Activated CD8-positive, alpha-beta memory T cell treated with anti-CD3 and anti-CD28 coated beads for 36 hours (primary cell): ENCODE data around the gene IGHMBP2. TPM values are rescaled to one million over a fixed set of nuclear protein-coding genes. Genes with fewer than 3 reads are reported as not detected.
"Not testable (repeated sequence)": the region's sequence is repeated elsewhere in the genome, so short reads cannot be mapped to it uniquely, and the experiment has no call there.

Source experiments
- CTCF ChIA-PET: fragments of 350-600 bp; sonication (Branson Sonifier 250); formaldehyde crosslinking; loops from one replicate; lab custom pipeline; 2021; ENCODE audit warnings: antibody characterized with exemption; lab: Charles Lee
- POLR2A ChIA-PET: fragments of 350-600 bp; sonication (Branson Sonifier 250); formaldehyde crosslinking; loops from one replicate; lab custom pipeline; 2021; ENCODE audit warnings: antibody characterized with exemption; lab: Charles Lee
- total RNA-seq, 2 experiments: library from RNA; stranded (reverse); gene quantifications; one replicate each; pipeline ENCODE4 v1.2.3, GENCODE V29; 2021

IGHMBP2 gene
- total RNA-seq, 2 experiments from 2014 or later, result 26.3 to 34.5 TPM

- ChIA-PET CTCF (interaction anchor here (0.6 kb wide), 1 partner anchor 504 kb away, joined by 3 read pairs; no protein-coding TSS in a partner anchor), POLR2A (no interaction called here)
Observed at GRCh38 chr11:68956142-68956541, 52.5 kb downstream of the IGHMBP2 start.

DNA sequence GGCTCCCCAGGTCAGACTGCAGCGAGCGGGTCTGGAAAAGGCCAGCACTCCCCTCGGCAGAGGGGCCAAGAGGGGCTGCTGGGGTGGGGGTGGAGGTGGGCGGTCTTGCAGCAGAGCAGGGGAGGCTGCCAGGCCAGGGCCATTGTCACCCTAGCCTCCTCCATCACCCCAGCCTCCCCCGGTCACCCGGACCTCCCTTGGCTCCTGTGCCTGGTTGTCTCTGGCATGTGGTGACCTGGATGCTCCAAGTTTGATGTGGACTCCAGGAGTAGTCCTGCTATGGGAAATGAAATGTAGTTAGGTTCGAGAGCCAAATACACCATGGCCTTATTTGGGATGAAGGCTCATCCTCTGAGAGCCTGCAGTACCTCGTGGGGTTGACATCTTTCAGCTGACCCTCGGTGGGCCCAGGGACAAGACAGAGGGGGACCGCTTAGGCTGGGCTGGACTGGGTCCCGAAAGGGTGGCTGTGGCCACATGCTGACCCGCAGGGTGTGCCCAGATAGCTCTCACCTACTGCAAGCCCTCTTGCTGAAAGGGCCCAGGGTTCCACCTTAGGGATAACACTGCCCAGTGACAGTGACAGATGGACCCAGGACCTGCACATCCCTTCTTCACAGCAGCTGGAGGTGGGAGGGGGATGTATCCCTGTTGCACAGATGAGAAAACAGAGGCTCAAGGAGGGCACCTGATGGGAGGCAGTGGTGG lies 53.0 kb downstream of the IGHMBP2 start:
- POLR2A ChIA-PET, result no interaction called here
- CTCF ChIA-PET, result no interaction called here

- POLR2A ChIA-PET, result no interaction called here
- CTCF ChIA-PET, result no interaction called here
Observed at GRCh38 chr11:68958211-68958610, 54.5 kb downstream of the IGHMBP2 start.

DNA sequence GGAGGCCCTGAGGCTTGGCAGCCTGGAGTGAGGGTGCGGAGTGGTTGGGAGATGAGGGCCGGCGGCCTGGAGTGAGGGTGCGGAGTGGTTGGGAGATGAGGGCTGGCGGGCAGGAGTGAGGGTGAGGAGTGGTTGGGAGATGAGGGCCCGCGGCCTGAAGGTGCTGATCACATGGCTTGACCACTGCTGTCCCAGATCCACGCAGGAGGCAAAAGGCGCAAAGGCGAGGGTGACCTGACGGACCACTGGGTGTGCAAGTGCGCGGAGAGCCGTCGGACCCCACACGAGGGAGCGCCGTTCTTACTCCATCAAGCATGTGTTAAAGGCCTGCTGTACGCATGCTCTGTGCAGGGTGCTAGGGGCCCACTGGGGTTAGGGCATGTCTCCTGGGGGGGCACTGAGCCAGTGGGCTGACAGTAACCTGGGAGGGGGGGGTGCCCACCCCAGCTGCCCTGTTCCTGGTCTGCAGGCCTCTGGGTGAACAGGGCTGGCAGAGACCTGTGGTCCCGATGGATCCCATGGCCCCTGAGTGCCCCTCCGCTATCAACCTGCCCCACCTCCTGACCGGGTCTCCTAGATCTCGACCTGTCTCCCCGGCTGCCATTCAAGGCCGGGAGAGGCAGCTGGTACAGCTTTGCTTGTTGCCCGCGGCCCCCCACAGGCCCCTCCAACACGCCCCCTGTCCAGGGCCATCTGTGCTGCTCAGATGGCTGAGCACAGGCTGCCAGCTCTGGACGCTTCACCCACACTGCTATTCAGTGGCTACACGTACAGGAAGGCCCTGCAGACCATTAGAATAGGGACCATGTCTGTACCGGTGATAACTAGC lies 56.0 kb downstream of the IGHMBP2 start:
- ChIA-PET POLR2A (no interaction called here), CTCF (no interaction called here)

- POLR2A ChIA-PET, result no interaction called here
- CTCF ChIA-PET, result no interaction called here
Observed at GRCh38 chr11:68960294-68961071, 56.8 kb downstream of the IGHMBP2 start.

DNA sequence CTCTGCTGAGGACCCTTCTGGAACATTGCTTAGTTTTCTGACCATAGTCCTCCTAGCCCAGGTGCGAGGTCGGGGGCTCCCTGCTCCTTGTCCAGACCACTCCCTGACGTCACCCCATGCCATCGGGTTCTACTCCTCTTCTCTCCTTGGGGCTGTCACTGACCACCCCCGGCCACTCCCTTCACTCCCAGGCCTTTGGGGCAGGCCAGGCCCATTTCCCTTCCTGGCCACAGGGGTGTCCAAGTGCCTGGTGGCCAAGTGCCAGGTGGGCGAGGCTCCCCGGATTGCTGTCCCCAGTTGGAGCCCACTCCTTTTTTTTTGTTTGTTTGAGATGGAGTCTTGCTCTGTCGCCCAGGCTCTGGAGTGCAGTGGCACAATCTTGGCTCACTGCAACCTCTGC lies 57.6 kb downstream of the IGHMBP2 start:
- POLR2A ChIA-PET, result no interaction called here
- CTCF ChIA-PET, result no interaction called here

- POLR2A ChIA-PET, result interaction anchor here (0.5 kb wide), 1 partner anchor 680 kb away, joined by 3 read pairs; no protein-coding TSS in a partner anchor
- CTCF ChIA-PET, result interaction anchor here (0.7 kb wide), 1 partner anchor 117 kb away, joined by 3 read pairs; no protein-coding TSS in a partner anchor
Observed at GRCh38 chr11:68962527-68963250, 59.0 kb downstream of the IGHMBP2 start.

DNA sequence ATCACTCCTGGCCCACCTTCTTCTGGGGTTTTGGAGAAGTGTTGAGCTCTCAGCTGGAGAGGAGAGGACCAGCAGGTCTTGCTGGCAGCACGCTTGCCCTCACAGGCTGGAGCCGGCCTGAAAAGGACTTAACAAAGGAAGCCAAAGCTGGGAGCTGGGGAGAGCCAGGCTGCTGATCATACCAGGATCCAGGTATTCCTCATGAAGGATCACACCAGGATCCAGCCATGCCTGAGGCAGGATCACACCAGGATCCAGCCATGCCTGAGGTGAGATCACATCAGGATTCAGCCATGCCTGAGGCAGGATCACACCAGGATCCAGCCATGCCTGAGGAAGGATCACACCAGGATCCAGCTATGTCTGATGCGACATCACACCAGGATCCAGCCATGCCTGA lies 60.1 kb downstream of the IGHMBP2 start:
- CTCF ChIA-PET, result no interaction called here
- POLR2A ChIA-PET, result no interaction called here

DNA sequence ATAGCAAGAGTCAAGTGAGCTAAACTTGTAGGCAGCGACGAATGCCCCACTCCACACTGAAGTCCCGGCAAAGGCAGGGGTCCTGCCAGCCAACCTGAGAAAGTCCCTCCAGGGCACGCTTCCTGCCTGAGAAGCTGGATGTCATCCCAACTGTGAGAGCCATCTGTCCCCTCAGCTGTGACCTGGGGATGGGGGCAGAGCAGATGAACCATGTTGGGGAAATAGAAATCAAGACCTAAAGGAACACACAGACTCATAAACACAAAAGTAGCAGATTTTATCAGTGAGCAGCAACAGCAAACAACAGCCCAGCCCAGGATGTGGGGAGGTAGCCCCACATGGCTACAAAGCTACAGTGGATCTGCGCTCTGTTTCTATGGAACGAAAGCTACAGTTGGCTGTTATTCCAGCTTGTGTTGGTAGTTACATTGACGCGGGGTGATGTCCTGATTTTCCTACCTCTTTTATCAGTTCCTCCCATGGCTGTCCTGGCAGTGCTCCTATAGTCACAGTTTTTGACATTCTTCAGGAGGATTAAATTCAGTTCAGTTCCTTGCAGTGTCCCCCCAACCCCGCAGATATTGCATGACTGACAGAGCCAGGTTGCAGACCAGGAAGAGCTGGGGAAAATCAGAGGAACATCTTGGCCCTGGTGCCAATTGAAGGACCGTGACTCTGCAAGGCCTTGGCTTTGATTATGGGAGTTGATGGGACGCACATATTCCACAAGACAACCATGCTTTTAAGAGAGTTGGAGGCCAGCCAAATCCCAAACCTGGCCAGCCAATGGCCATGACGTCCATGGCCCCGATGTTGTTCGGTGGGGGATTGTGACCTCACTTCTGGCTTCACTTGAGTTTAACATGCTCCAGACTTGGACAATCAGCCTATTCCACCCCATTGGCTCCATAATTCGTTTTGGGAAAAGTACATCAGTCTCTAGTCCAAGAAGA lies 62.5 kb downstream of the IGHMBP2 start:
- ChIA-PET CTCF (no interaction called here), POLR2A (no interaction called here)

DNA sequence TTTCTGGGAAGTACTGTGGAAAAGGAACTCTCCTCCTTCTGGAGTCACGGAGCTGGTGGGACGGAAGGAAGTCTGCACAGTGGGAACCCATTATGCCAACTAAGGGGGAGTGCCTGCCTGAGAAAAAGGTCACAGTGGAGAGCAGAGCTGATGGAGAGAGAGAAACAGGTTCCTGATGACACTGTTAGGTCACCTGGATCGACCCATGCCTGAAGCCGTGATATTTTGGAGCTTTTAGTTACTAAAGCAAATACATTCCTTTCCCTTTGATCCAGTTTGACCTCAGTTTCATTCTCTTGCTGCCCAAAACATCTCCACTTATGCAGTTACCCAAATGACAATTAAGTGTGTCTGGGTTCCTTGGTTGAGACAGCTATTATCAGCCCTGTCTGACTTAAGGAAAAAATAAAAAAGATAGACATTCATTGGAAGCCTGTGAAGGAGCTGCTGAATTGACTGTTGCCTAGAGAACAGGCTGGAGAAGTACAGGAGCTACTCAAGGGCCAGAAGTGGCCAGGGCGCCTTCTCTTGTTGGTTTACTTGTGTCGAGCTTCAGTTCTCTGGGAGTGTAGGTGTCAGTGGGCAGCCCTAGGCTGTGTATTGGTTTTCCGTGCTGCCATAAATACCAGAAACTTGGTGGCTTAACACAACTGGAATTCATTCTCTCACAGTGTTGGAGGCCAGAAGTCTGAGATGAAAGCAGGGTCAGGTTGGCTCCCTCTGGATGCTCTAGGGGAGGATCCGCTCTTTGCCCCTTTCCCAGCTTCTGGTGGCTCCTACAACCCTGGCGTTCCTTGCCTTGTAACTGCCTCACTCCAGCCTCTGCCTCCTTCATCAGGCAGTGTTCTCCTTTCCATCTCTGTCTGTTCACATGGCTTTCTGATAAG lies 63.4 kb downstream of the IGHMBP2 start:
- ChIA-PET CTCF (no interaction called here), POLR2A (no interaction called here)

DNA sequence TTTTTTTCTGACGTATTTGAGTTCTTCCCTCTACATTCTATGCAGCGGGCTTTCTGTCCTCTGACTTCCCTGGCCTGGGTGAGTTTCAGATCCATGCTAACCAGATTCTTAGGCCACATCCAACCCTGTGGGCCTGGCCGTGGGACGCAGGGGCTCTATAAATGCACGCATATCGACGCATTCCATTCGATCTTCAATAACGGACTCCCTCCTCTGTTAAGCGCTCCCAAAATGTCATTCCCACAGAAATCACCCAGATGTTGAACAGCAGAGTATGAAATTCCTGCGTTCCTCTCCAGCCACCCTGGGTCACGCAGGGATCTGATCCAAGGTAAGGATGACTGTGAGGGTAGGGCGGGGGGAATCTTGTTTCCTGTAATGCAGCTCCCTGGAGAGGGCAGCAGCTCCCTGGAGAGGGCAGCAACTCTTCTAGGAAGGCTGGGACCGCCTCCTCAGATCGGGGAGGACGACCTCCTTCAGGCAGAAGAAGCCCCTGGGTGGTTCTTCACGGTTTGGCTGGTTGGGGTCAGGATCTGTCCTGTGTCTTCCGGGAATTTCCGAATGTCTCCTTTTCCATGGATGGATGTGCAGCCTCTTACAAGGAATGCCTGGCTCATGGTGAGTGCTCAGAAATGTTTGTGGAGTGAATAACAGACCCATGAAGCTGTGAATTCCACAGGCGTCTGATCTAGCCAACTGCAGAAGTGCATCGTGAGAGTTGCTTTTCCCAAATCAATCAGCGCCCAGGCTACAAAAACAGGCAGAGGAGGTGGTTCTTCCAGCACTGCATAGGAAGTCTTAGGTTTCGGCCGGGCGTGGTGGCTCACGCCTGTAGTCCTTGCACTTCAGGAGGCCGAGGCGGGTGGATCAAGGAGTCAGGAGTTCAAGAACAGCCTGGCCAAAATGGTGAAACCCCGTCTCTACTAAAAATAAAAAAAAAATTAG lies 64.9 kb downstream of the IGHMBP2 start:
- ChIA-PET CTCF (no interaction called here), POLR2A (no interaction called here)

GRCh38 chr11:68969386-68969785 lies 65.7 kb downstream of the IGHMBP2 start:
- CTCF ChIA-PET, result no interaction called here

GRCh38 chr11:68970921-68971636 lies 67.4 kb downstream of the IGHMBP2 start:
- CTCF ChIA-PET, result interaction anchor here (0.5 kb wide), 1 partner anchor 81 kb away, joined by 4 read pairs; no protein-coding TSS in a partner anchor
- POLR2A ChIA-PET, result no interaction called here

More at GRCh38 chr11:68969386-68969785, 65.7 kb downstream of the IGHMBP2 start:
- POLR2A ChIA-PET, result no interaction called here

- ChIA-PET CTCF (no interaction called here), POLR2A (no interaction called here)
Observed at GRCh38 chr11:68973219-68973618, 69.5 kb downstream of the IGHMBP2 start.

GRCh38 chr11:68973706-68974105 lies 70.0 kb downstream of the IGHMBP2 start:
- POLR2A ChIA-PET, CTCF ChIA-PET: not testable (repeated sequence)
